Gastrocnemius medialis (tissue), 4 donors: ENCODE measurements around the gene CLSTN3.

Source experiments
- CTCF ChIP-seq, 5 experiments: fragments of 450-650 bp in 3 of 5; fragments of 200-600 bp in 2 of 5; sonication (generic) in 2 of 5; IDR thresholded peaks in 4 of 5; conservative IDR thresholded peaks in 1 of 5; 1 replicate in 4 of 5; 2 replicates in 1 of 5; pipeline ENCODE4 v1.5.1; 2016 to 2019; ENCODE audit warnings: antibody characterized with exemption in 5 of 5, mild to moderate bottlenecking in 3 of 5, moderate library complexity in 3 of 5
- POLR2A ChIP-seq, 2 donors: fragments of 450-650 bp; IDR thresholded peaks; one replicate each; pipeline ENCODE4 v1.6.1; 2017; ENCODE audit warnings: antibody characterized with exemption in 2 of 2, mild to moderate bottlenecking in 2 of 2, moderate library complexity in 2 of 2

GRCh38 chr12:7114008-7114407, 16.2 kb upstream of the CLSTN3 start:
- TF ChIP-seq CTCF (IDR thresholded peaks at IDR 0.05 in 4 of 5, conservative IDR thresholded peaks at IDR 0.05 in 1 of 5) (no peak), POLR2A (IDR thresholded peaks at IDR 0.05) (no peak)
